Fibroblast of skin of left quadriceps (primary cell): ENCODE measurements around the gene HBB.

ENCODE experiments used
- DNase-seq, 2 experiments: peaks; one replicate each; pipeline ENCODE4 v3.0.0-alpha.2; 2013; ENCODE audit warnings: low read depth in 2 of 2

The HBB gene

GRCh38 chr11:5247472-5248192, 20.8 kb upstream of the HBB start:
- no peak for DNase-seq

- no peak for DNase-seq
Observed at GRCh38 chr11:5246772-5247471, 20.1 kb upstream of the HBB start.

GRCh38 chr11:5245155-5245554, 18.3 kb upstream of the HBB start:
- DNase-seq = no peak

- DNase-seq = no peak
Observed at GRCh38 chr11:5243816-5244180, 16.9 kb upstream of the HBB start.

GRCh38 chr11:5242933-5243815, 16.3 kb upstream of the HBB start:
- DNase-seq = no peak

- DNase-seq = no peak
Observed at GRCh38 chr11:5242208-5242607, 15.3 kb upstream of the HBB start.

GRCh38 chr11:5241458-5241857, 14.6 kb upstream of the HBB start:
- no peak for DNase-seq

- no peak for DNase-seq
Observed at GRCh38 chr11:5240458-5240857, 13.6 kb upstream of the HBB start.

GRCh38 chr11:5240056-5240455, 13.2 kb upstream of the HBB start:
- DNase-seq = no peak

- no peak for DNase-seq
Observed at GRCh38 chr11:5239046-5239445, 12.2 kb upstream of the HBB start.

GRCh38 chr11:5238486-5238885, 11.6 kb upstream of the HBB start:
- no peak for DNase-seq

GRCh38 chr11:5237420-5237819, 10.5 kb upstream of the HBB start:
- DNase-seq = no peak

GRCh38 chr11:5235364-5236095, 8.7 kb upstream of the HBB start:
- no peak for DNase-seq

- DNase-seq = no peak
Observed at GRCh38 chr11:5234381-5234834, 7.5 kb upstream of the HBB start, which contains the start of gene HBD. TSS of gene HBD (minus strand) at chr11:5234483. CDS start at chr11:5234433, 50 bp downstream.

- no peak for DNase-seq
Observed at GRCh38 chr11:5233307-5233706, 6.4 kb upstream of the HBB start.

GRCh38 chr11:5232821-5233220, 6.0 kb upstream of the HBB start:
- DNase-seq = no peak

GRCh38 chr11:5232176-5232575, 5.3 kb upstream of the HBB start:
- no peak for DNase-seq

GRCh38 chr11:5231111-5231510, 4.2 kb upstream of the HBB start:
- DNase-seq = no peak

- DNase-seq = no peak
Observed at GRCh38 chr11:5230266-5230665, 3.4 kb upstream of the HBB start.

- DNase-seq = no peak
Observed at GRCh38 chr11:5229796-5230195, 2.9 kb upstream of the HBB start.

- DNase-seq = no peak
Observed at GRCh38 chr11:5229356-5229755, 2.5 kb upstream of the HBB start.

- DNase-seq = no peak
Observed at GRCh38 chr11:5228124-5228523, 1.3 kb upstream of the HBB start.
